Activated CD8-positive, alpha-beta T cell treated with anti-CD3 and anti-CD28 coated beads for 36 hours (primary cell): ENCODE data around the gene RPL35A. TPM values are rescaled to one million over a fixed set of nuclear protein-coding genes. Genes with fewer than 3 reads are reported as not detected.
"Not testable (repeated sequence)": the region's sequence is repeated elsewhere in the genome, so short reads cannot be mapped to it uniquely, and the experiment has no call there.

Source experiments
- ATAC-seq: fragments of 200-7000 bp; cut with Tn5 transposase; one replicate; pipeline ENCODE4 v1.10.0; 2021; ENCODE audit warnings: mild to moderate bottlenecking, moderate library complexity
- CTCF ChIA-PET: fragments of 350-600 bp; sonication (Branson Sonifier 250); formaldehyde crosslinking; loops from one replicate; lab custom pipeline; 2021; ENCODE audit warnings: antibody characterized with exemption; lab: Charles Lee
- POLR2A ChIA-PET: fragments of 350-600 bp; sonication (Branson Sonifier 250); formaldehyde crosslinking; loops from one replicate; lab custom pipeline; 2021; ENCODE audit warnings: antibody characterized with exemption; lab: Charles Lee
- DNase-seq: peaks from one replicate; pipeline ENCODE4 v3.0.0-alpha.2; 2020
- H3K27ac Mint-ChIP-seq: one replicate; pipeline ENCODE4 v1.8.0; 2021; ENCODE audit warnings: mild to moderate bottlenecking, mixed read lengths
- H3K27me3 Mint-ChIP-seq: one replicate; pipeline ENCODE4 v1.8.0; 2021; ENCODE audit warnings: mixed read lengths
- H3K36me3 Mint-ChIP-seq: one replicate; pipeline ENCODE4 v1.8.0; 2021; ENCODE audit warnings: low read depth, mixed read lengths
- H3K4me1 Mint-ChIP-seq: one replicate; pipeline ENCODE4 v1.8.0; 2021; ENCODE audit warnings: low read depth, mixed read lengths
- H3K4me3 Mint-ChIP-seq: one replicate; pipeline ENCODE4 v1.8.0; 2021; ENCODE audit warnings: mild to moderate bottlenecking, moderate library complexity, mixed read lengths
- H3K9me3 Mint-ChIP-seq: one replicate; pipeline ENCODE4 v1.8.0; 2021; ENCODE audit warnings: mixed read lengths
- intact Hi-C: fragments of 100-400 bp; cut with micrococcal nuclease; formaldehyde crosslinking; loops from one replicate; pipeline ENCODE4 v1.10.0; 2022
- total RNA-seq, 2 experiments: library from RNA; stranded (reverse); gene quantifications; one replicate each; pipeline ENCODE4 v1.2.3, GENCODE V29; 2021
- TF ChIP-seq, protein P1 (sequence below): fragments of 200-600 bp; IDR thresholded peaks from one replicate; pipeline ENCODE4 v1.8.0; 2022; ENCODE audit warnings: antibody characterized with exemption, mild to moderate bottlenecking

The RPL35A gene
- total RNA-seq, 2 experiments from 2014 or later, result 1,685 to 1,707 TPM

DNA sequence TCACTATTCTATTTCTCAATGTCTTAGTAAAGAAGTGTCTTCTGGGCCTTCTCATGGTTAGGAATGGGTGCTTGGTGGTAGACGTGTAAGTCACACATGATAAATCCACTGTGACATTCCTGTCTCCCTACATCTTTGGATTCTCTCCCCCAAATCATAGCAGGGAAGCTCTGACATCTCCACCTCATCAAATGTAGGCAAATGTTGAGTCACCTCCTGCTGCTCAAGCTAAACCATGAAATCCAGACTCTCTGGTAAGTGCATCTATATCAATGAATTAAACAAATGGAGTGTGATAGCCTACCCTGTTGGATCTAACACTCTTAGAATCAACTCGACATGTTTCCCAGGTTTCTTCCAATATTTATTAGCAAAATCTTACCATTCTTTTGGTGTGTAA lies 42.8 kb upstream of the RPL35A start:
- ATAC-seq (no peak), DNase-seq (no peak)
- intact Hi-C loops, result loop anchor here (5.0 to 10.0 kb wide), 2 partner anchors 35 to 168 kb away; no protein-coding TSS in a partner anchor

DNA sequence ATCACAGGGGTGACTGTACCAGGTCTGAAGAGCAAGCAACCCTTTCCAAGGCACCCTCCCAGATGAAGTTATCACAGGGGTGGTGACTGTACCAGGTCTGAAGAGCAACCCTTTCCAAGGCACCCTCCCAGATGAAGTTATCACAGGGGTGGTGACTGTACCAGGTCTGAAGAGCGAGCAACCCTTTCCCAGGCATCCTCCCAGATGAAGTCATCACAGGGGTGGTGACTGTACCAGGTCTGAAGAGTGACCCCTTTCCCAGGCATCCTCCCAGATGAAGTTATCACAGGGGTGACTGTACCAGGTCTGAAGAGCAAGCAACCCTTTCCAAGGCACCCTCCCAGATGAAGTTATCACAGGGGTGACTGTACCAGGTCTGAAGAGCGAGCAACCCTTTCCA lies 41.4 kb upstream of the RPL35A start:
- H3K4me3 Mint-ChIP-seq, H3K27ac Mint-ChIP-seq, ATAC-seq, H3K27me3 Mint-ChIP-seq, H3K36me3 Mint-ChIP-seq, POLR2A ChIA-PET, CTCF ChIA-PET, H3K9me3 Mint-ChIP-seq, DNase-seq: not testable (repeated sequence)
- intact Hi-C loops, result loop anchor here (5.0 to 10.0 kb wide), 2 partner anchors 34 to 166 kb away; no protein-coding TSS in a partner anchor
- H3K4me1 Mint-ChIP-seq, result peaks cover 24% of the 10 kb centered on the region

More for the DNA sequence above, 42.8 kb upstream of the RPL35A start:
- no peak overlapping the region for H3K4me3 Mint-ChIP-seq
- H3K27me3 Mint-ChIP-seq, result no peaks in the 10 kb centered on the region
- POLR2A ChIA-PET, result interaction anchor here (0.6 to 2.3 kb wide), 6 partner anchors 9 to 177 kb away, joined by 3 to 6 read pairs (median 4); partner anchors contain the start of gene LMLN
- H3K27ac Mint-ChIP-seq, result peak overlapping the region; percentile 75
- H3K9me3 Mint-ChIP-seq, result no peaks in the 10 kb centered on the region
- H3K4me1 Mint-ChIP-seq, result peaks cover 24% of the 10 kb centered on the region
- CTCF ChIA-PET, result interaction anchor here (0.8 to 5.2 kb wide), 7 partner anchors 9 to 173 kb away, joined by 3 to 45 read pairs (median 6); no protein-coding TSS in a partner anchor
- TF ChIP-seq, protein P1, sequence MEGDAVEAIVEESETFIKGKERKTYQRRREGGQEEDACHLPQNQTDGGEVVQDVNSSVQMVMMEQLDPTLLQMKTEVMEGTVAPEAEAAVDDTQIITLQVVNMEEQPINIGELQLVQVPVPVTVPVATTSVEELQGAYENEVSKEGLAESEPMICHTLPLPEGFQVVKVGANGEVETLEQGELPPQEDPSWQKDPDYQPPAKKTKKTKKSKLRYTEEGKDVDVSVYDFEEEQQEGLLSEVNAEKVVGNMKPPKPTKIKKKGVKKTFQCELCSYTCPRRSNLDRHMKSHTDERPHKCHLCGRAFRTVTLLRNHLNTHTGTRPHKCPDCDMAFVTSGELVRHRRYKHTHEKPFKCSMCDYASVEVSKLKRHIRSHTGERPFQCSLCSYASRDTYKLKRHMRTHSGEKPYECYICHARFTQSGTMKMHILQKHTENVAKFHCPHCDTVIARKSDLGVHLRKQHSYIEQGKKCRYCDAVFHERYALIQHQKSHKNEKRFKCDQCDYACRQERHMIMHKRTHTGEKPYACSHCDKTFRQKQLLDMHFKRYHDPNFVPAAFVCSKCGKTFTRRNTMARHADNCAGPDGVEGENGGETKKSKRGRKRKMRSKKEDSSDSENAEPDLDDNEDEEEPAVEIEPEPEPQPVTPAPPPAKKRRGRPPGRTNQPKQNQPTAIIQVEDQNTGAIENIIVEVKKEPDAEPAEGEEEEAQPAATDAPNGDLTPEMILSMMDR, result no peak
- peaks cover 8% of the 10 kb centered on the region for H3K36me3 Mint-ChIP-seq

DNA sequence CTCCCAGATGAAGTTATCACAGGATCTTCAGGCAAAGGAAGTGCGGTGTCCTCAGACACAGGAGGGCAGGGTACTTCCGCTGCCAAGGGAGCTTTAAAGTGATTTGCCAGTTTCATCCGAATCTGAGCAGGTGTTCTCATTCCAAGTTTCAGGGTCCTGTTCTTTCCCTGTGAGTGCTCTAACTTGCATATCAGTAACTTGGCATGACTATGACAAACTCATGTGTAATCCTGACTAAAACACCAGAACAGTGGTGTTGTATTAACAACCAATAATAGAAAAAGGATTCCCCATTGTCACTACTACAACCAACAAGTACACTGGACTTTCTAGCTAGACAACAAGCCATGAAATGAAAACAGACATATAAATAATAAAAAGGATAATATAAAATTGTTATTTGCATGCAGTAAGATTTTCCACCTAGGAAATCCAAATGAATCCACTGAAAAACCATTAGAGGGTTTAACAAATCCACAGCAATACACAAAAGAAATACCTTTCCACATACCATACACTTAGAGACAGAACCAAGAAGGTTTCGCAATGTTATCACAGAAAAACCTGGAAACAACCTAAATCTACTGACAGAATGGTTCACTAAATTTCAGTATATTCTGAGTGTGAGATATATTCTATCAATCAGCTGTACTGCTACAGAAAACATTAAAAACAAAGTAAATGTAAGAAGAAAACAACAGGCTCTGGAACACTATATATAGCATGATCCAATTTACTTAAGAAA lies 40.9 kb upstream of the RPL35A start:
- peaks cover 27% of the 10 kb centered on the region for H3K4me1 Mint-ChIP-seq
- no peak overlapping the region for H3K4me3 Mint-ChIP-seq
- no peaks in the 10 kb centered on the region for H3K27me3 Mint-ChIP-seq
- ATAC-seq (no peak), DNase-seq (no peak)
- H3K9me3 Mint-ChIP-seq, result no peaks in the 10 kb centered on the region
- TF ChIP-seq, protein P1, result no peak
- H3K36me3 Mint-ChIP-seq, result peaks cover 8% of the 10 kb centered on the region
- CTCF ChIA-PET, result interaction anchor here (1.7 to 1.9 kb wide), 2 partner anchors 34 to 141 kb away, joined by 4 to 8 read pairs; no protein-coding TSS in a partner anchor
- intact Hi-C loops, result loop anchor here (5.0 to 10.0 kb wide), 2 partner anchors 33 to 166 kb away; no protein-coding TSS in a partner anchor
- POLR2A ChIA-PET, result no interaction called here
- H3K27ac Mint-ChIP-seq, result no peak overlapping the region

DNA sequence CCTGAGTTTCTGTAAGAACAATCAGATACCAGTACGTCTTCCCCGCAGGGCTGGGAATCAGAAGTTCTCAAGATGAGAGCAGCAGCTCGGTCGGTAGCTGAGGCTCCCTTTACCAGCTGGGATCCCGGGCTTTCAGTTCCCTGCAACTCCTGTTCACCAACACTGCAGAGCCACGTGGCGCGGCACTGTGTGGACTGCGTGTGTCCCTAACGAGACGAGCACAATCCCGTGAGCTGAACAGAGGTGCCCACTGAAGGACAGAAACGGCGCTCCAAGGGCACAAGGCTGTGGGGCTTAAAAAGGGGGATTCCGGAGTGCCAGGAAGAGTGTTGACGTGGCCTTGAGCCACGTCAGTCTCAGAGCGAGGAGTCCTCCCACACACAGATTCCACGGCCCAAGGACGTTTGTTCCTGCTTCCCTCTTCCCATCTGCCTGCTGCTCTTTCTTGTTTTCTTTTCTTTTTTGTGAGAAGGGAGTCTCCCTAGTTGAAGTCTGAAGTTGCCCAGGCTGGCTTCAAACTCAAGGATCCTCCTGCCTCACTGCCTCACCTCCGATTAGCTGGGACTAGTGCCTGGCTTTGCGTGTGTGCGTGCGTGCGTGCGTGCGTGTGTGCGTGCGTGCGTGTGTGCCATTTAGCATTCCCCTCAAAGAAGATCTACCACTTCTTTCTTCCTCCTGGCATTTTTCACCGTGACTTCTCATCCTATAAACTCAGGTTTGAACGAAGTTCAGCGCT lies 37.1 kb upstream of the RPL35A start:
- H3K9me3 Mint-ChIP-seq, result no peaks in the 10 kb centered on the region
- H3K4me3 Mint-ChIP-seq, result peak overlapping the region; percentile 56
- H3K36me3 Mint-ChIP-seq, result peaks cover 5% of the 10 kb centered on the region
- ATAC-seq (peak; percentile 62), DNase-seq (peak; percentile 8)
- H3K4me1 Mint-ChIP-seq, result peaks cover 3% of the 10 kb centered on the region
- intact Hi-C loops, result no loop called here
- CTCF ChIA-PET, result interaction anchor here (0.5 to 3.7 kb wide), 4 partner anchors 11 to 32 kb away, joined by 3 to 18 read pairs (median 4); no protein-coding TSS in a partner anchor
- TF ChIP-seq, protein P1, result no peak
- peak overlapping the region; percentile 22 for H3K27ac Mint-ChIP-seq
- H3K27me3 Mint-ChIP-seq, result no peaks in the 10 kb centered on the region
- POLR2A ChIA-PET, result no interaction called here

DNA sequence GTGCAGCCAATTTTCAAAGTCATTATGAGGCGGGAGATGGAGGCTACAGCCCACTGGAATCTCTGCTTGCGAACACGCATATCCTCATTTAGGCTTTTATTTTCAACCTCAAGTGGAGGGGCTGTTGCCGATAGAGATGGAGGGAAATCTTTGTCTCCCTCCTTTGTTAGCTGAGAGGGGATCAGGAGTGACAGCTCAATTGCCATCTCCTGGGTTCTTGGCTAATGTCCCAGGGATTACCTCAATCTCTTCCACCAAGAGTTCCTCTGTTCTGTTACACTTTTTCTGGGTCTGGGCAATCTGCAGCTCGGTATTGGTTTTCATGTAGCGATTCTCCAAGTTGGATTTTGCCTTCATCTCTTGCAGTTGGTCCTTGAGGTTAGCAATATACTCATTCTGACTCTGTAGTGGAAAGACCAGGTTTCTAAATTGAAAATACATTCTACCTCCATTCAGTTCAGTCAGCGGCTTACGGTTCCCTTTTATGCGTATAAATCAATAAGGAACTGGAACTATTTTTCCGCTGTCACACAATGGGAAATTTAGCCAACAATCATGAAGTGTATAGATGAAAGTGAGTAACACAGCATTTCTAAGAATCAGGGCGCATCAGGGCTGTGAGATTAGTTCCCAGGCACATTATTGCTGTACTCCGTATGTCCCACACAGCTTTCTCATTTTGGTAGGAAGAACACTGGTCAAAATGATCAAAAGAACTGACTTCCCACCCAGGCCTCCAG lies 36.2 kb upstream of the RPL35A start:
- peaks cover 3% of the 10 kb centered on the region for H3K4me1 Mint-ChIP-seq
- TF ChIP-seq, protein P1, result no peak
- H3K36me3 Mint-ChIP-seq, result peaks cover 3% of the 10 kb centered on the region
- ATAC-seq, result no peak
- no peak overlapping the region for H3K4me3 Mint-ChIP-seq
- CTCF ChIA-PET, result interaction anchor here (1.0 to 3.7 kb wide), 3 partner anchors 9 to 31 kb away, joined by 3 to 18 read pairs (median 4); no protein-coding TSS in a partner anchor
- intact Hi-C loops, result no loop called here
- no peak for DNase-seq
- no peaks in the 10 kb centered on the region for H3K9me3 Mint-ChIP-seq
- no peaks in the 10 kb centered on the region for H3K27me3 Mint-ChIP-seq
- POLR2A ChIA-PET, result no interaction called here
- peak overlapping the region; percentile 37 for H3K27ac Mint-ChIP-seq

DNA sequence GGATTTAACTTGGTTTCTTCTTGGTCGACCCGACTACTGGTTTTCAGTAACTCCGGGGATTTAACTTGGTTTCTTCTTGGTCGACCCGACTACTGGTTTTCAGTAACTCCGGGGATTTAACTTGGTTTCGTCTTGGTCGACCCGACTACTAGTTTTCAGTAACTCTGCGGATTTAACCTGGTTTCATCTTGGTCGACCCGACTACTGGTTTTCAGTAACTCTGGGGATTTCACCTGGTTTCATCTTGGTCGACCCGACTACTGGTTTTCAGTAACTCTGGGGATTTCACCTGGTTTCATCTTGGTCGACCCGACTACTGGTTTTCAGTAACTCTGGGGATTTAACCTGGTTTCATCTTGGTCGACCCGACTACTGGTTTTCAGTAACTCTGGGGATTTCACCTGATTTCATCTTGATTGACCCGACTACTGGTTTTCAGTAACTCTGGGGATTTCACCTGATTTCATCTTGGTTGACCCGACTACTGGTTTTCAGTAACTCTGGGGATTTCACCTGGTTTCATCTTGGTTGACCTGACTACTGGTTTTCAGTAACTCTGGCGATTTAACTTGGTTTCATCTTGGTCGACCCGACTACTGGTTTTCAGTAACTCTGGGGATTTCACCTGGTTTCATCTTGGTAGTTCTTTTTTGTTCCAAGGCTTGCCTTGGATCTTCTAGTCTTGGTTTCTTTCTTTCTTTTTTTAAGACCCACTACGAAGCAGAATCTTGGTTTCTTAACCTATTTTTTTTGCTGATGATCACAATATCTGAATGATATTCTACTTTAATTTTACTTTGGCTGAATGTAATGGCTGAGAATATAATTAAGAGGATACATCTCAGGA lies 28.3 kb upstream of the RPL35A start:
- POLR2A ChIA-PET, H3K9me3 Mint-ChIP-seq, H3K36me3 Mint-ChIP-seq, CTCF ChIA-PET, intact Hi-C loops, H3K4me3 Mint-ChIP-seq, H3K27me3 Mint-ChIP-seq, ATAC-seq, H3K4me1 Mint-ChIP-seq: not testable (repeated sequence)
- peak; percentile 12 for DNase-seq
- peak overlapping the region; percentile 39 for H3K27ac Mint-ChIP-seq
